GM18951 (cell line): ENCODE results near the gene LENEP.

Source experiments
- POLR2A ChIP-seq: IDR thresholded peaks from 4 replicates; pipeline ENCODE4 v1.6.1; 2011; ENCODE audit warnings: mild to moderate bottlenecking; ENCODE audit not compliant: insufficient read length, insufficient read depth; ENCODE audit errors: extremely low read depth
- in situ Hi-C: fragments of 300-500 bp; cut with MboI; formaldehyde crosslinking; loops from one replicate; pipeline ENCODE4 v1.12.0; 2022; ENCODE audit warnings: low sequenced_read_pairs, mixed read lengths, inconsistent platforms; ENCODE audit not compliant: unreplicated experiment

The LENEP gene

GRCh38 chr1:155000726-155001424 is 7.5 kb downstream of the LENEP start:
- peak; percentile 66 for TF ChIP-seq POLR2A
- in situ Hi-C loops, result no loop called here

GRCh38 chr1:155001425-155001674 is 8.0 kb downstream of the LENEP start:
- in situ Hi-C loops, result no loop called here

GRCh38 chr1:155001675-155002463 is 8.5 kb downstream of the LENEP start:
- in situ Hi-C loops, result no loop called here
- TF ChIP-seq POLR2A, result peak; percentile 1

More at GRCh38 chr1:155001425-155001674, 8.0 kb downstream of the LENEP start:
- no peak for TF ChIP-seq POLR2A

GRCh38 chr1:155002464-155003226 is 9.3 kb downstream of the LENEP start, which contains the start of gene ZBTB7B:
ZBTB7B (plus strand) TSS chr1:155002802; CDS start chr1:155014661, 11,859 bp downstream.
- in situ Hi-C loops, result no loop called here
- TF ChIP-seq POLR2A, result no peak

GRCh38 chr1:155003227-155003765 is 9.9 kb downstream of the LENEP start:
- in situ Hi-C loops, result no loop called here
- TF ChIP-seq POLR2A, result peak; percentile 16

GRCh38 chr1:155003766-155004351 is 10.5 kb downstream of the LENEP start:
- peak; percentile 20 for TF ChIP-seq POLR2A
- in situ Hi-C loops, result no loop called here

GRCh38 chr1:155004352-155005075 is 11.1 kb downstream of the LENEP start:
- in situ Hi-C loops, result no loop called here
- TF ChIP-seq POLR2A, result no peak

GRCh38 chr1:155005076-155006011 is 12.0 kb downstream of the LENEP start:
- in situ Hi-C loops, result no loop called here

GRCh38 chr1:155006601-155007101 is 13.3 kb downstream of the LENEP start:
- in situ Hi-C loops, result no loop called here
- TF ChIP-seq POLR2A, result no peak

More at GRCh38 chr1:155005076-155006011, 12.0 kb downstream of the LENEP start:
- TF ChIP-seq POLR2A, result no peak

- in situ Hi-C loops, result no loop called here
- TF ChIP-seq POLR2A, result no peak
Observed at GRCh38 chr1:155007251-155007828, 14.0 kb downstream of the LENEP start.

GRCh38 chr1:155008015-155008941 is 14.9 kb downstream of the LENEP start:
- TF ChIP-seq POLR2A, result no peak

More at GRCh38 chr1:155008015-155008941, 14.9 kb downstream of the LENEP start:
- in situ Hi-C loops, result no loop called here
